NCI-H510A treated with DMSO at 0.1 percent for 48 hours (cell line): ENCODE results near the gene DYNLRB2.

Experiments
- DNase-seq: peaks from one replicate; lab custom pipeline; 2025; lab: John Stamatoyannopoulos, UW

Gene DYNLRB2

DNA sequence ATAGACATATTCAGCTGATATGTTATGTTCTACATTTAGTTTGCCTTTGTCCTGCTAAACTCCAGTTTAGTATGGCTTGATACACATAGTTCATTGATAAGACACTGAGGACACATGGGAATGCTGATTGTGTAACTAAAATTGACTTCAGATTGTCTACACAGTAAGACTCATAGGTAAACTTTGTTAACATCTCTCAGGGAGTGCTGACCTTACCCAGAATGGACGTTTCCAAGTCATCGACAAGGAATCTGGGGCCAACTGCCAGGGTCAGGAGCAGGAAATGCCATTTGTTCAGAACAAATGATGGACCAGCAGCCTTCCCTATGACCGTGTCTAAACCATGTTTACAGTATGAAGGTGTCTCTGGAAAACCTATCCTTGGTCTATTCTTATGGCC, 58.7 kb downstream of the DYNLRB2 start:
- no peak for DNase-seq
